PFSK-1 (cell line): ENCODE measurements around the gene RPS6KL1.

ENCODE experiments used
- FOXP2 ChIP-seq: optimal IDR thresholded peaks from 2 replicates; pipeline ENCODE3; 2011; ENCODE audit warnings: borderline replicate concordance, control low read depth, inconsistent platforms; ENCODE audit not compliant: insufficient read depth; ENCODE audit errors: extremely low read length, extremely low read depth
- POLR2AphosphoS5 ChIP-seq: IDR thresholded peaks from 2 replicates; pipeline ENCODE4 v1.6.1; 2012; ENCODE audit warnings: low read depth, mild to moderate bottlenecking, control low read depth, low read length, moderate library complexity
- SIN3A ChIP-seq: IDR thresholded peaks from 2 replicates; pipeline ENCODE4 v1.6.1; 2012; ENCODE audit warnings: mild to moderate bottlenecking, low read length, moderate library complexity, borderline replicate concordance; ENCODE audit not compliant: insufficient read depth
- TAF1 ChIP-seq: IDR thresholded peaks from 2 replicates; pipeline ENCODE4 v1.6.1; 2012; ENCODE audit warnings: low read length, control low read depth, borderline replicate concordance; ENCODE audit not compliant: insufficient read depth
- TF ChIP-seq, protein P1 (sequence below), 2 experiments: IDR thresholded peaks; 2 replicates each; pipeline versions ENCODE4 v1.6.1 to v1.8.0; 2011 to 2012; ENCODE audit warnings: low read depth in 2 of 2, low read length in 2 of 2, control low read depth in 1 of 2, inconsistent platforms in 1 of 2, mild to moderate bottlenecking in 1 of 2, moderate library complexity in 1 of 2; ENCODE audit not compliant: insufficient read depth in 1 of 2

DNA sequence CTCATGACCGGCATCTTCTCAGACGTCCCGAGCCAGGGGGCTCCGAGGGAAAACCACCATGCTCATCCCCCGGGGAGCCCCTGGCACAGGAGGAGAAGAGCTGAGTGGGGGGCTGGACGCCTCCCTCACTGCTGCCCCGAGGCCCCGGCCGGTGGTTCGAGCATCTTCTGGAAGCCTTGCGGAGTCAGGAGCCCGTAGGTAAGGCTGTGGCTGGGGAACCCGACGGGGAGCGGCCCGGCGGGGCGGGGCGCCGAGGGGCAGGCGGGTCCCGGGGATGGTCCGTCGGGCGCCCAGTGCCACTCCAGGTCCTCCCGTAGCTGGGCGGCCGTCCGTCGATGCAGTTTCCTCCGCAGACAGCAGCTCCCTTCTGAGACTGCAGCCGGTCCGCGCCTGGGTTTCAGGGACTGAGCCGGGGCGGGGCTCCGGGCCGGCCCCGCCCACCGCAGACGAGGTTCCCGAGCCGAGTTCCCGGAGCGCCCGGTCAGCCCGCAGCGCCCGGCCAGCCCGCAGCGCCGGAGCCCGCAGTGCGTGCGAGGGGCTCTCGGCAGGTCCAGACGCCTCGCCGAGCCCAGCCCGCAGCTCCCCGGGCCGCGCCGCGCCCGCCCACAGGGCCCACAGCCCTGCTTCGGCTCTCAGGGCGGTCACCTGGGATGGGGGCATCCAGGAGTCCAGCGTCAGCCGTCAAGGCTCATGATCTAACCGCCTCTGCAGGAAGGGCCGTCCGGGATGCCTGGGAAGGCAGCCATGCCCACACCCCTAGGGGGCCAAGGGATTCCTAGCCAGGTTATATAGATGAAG, 32.4 kb upstream of the RPS6KL1 start, which contains the start of gene PGF:
- TF ChIP-seq TAF1 (no peak), POLR2AphosphoS5 (no peak), FOXP2 (no peak), SIN3A (no peak)
- TF ChIP-seq, protein P1, sequence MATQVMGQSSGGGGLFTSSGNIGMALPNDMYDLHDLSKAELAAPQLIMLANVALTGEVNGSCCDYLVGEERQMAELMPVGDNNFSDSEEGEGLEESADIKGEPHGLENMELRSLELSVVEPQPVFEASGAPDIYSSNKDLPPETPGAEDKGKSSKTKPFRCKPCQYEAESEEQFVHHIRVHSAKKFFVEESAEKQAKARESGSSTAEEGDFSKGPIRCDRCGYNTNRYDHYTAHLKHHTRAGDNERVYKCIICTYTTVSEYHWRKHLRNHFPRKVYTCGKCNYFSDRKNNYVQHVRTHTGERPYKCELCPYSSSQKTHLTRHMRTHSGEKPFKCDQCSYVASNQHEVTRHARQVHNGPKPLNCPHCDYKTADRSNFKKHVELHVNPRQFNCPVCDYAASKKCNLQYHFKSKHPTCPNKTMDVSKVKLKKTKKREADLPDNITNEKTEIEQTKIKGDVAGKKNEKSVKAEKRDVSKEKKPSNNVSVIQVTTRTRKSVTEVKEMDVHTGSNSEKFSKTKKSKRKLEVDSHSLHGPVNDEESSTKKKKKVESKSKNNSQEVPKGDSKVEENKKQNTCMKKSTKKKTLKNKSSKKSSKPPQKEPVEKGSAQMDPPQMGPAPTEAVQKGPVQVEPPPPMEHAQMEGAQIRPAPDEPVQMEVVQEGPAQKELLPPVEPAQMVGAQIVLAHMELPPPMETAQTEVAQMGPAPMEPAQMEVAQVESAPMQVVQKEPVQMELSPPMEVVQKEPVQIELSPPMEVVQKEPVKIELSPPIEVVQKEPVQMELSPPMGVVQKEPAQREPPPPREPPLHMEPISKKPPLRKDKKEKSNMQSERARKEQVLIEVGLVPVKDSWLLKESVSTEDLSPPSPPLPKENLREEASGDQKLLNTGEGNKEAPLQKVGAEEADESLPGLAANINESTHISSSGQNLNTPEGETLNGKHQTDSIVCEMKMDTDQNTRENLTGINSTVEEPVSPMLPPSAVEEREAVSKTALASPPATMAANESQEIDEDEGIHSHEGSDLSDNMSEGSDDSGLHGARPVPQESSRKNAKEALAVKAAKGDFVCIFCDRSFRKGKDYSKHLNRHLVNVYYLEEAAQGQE (IDR thresholded peaks at IDR 0.05; ENCODE audit: insufficient read depth in 1 of 2, low read depth in 2 of 2, low read length in 2 of 2) = no peak
